Measurements from ENCODE around the gene OCIAD2. TPM values are rescaled to one million over a fixed set of nuclear protein-coding genes. Genes with fewer than 3 reads are reported as not detected.

Gene OCIAD2
- total RNA-seq, 1 experiment from 2014 or later: 64.0 TPM

GRCh38 chr4:48853604-48854394, 52.8 kb downstream of the OCIAD2 start:
- DNase-seq (ENCODE audit: low read depth, low spot score): no peak
- Histone ChIP-seq H3K9ac (ENCODE audit: low read length) (no peak overlapping the region), H3K36me3 (ENCODE audit: control insufficient read depth in 1 of 2, insufficient read depth in 2 of 2, low read length in 2 of 2) (peaks cover 20 to 35% of the 10 kb centered on the region in 2 experiments), H2AFZ (ENCODE audit: low read depth, low read length, poor library complexity, severe bottlenecking) (no peak overlapping the region), H3K27ac (ENCODE audit: low read depth, low read length) (no peak overlapping the region), H4K20me1 (ENCODE audit: insufficient read depth) (peaks cover 4% of the 10 kb centered on the region; the same call in 1 of the 2 replicates), H3K4me1 (ENCODE audit: control insufficient read depth in 1 of 2, insufficient read depth in 2 of 2, low read length in 2 of 2) (no peaks in the 10 kb centered on the region), H3K27me3 (ENCODE audit: insufficient read depth, low read length) (no peaks in the 10 kb centered on the region), H3K9me2 (ENCODE audit: insufficient read depth) (no peaks in the 10 kb centered on the region), H3K4me2 (ENCODE audit: low read length) (no peak overlapping the region), H3K4me3 (replicated peaks in 1 of 2; ENCODE audit: low read depth in 1 of 2, low read length in 2 of 2) (no peak overlapping the region), H3K79me2 (ENCODE audit: insufficient read depth, low read length) (peaks cover 16% of the 10 kb centered on the region), H3K9me3 (ENCODE audit: control insufficient read depth in 1 of 2, insufficient read depth in 1 of 2, low read depth in 1 of 2, low read length in 2 of 2) (no peaks in the 10 kb centered on the region)
- ChIA-PET POLR2A (no interaction called here), RAD21 (ENCODE audit: low non-redundant PET in 1 of 2, low total read pairs in 2 of 2, uncharacterized antibody in 2 of 2, unreplicated experiment in 2 of 2) (no interaction called here), CTCF (no interaction called here)
- no peak for ATAC-seq
- TSS peak; percentile 16 for BruUV-seq (replicated peaks)
- intact Hi-C loops (cut with micrococcal nuclease): loop anchor here (10.0 kb wide), 1 partner anchor 279 kb away; no protein-coding TSS in a partner anchor
- TF ChIP-seq SIN3A (IDR thresholded peaks at IDR 0.05; ENCODE audit: low read depth): no peak
- TF ChIP-seq, protein P1, sequence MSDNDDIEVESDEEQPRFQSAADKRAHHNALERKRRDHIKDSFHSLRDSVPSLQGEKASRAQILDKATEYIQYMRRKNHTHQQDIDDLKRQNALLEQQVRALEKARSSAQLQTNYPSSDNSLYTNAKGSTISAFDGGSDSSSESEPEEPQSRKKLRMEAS (IDR thresholded peaks at IDR 0.05): no peak
- TF ChIP-seq, protein P2, sequence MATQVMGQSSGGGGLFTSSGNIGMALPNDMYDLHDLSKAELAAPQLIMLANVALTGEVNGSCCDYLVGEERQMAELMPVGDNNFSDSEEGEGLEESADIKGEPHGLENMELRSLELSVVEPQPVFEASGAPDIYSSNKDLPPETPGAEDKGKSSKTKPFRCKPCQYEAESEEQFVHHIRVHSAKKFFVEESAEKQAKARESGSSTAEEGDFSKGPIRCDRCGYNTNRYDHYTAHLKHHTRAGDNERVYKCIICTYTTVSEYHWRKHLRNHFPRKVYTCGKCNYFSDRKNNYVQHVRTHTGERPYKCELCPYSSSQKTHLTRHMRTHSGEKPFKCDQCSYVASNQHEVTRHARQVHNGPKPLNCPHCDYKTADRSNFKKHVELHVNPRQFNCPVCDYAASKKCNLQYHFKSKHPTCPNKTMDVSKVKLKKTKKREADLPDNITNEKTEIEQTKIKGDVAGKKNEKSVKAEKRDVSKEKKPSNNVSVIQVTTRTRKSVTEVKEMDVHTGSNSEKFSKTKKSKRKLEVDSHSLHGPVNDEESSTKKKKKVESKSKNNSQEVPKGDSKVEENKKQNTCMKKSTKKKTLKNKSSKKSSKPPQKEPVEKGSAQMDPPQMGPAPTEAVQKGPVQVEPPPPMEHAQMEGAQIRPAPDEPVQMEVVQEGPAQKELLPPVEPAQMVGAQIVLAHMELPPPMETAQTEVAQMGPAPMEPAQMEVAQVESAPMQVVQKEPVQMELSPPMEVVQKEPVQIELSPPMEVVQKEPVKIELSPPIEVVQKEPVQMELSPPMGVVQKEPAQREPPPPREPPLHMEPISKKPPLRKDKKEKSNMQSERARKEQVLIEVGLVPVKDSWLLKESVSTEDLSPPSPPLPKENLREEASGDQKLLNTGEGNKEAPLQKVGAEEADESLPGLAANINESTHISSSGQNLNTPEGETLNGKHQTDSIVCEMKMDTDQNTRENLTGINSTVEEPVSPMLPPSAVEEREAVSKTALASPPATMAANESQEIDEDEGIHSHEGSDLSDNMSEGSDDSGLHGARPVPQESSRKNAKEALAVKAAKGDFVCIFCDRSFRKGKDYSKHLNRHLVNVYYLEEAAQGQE (IDR thresholded peaks at IDR 0.05; ENCODE audit: low read depth): no peak
- TF ChIP-seq CBX3 (IDR thresholded peaks at IDR 0.05; ENCODE audit: low read depth): no peak
- TF ChIP-seq ELF1 (IDR thresholded peaks at IDR 0.05; ENCODE audit: borderline replicate concordance, low read depth): no peak
- no peak for TF ChIP-seq YY1 (IDR thresholded peaks at IDR 0.05; ENCODE audit: extremely low read depth, insufficient replicate concordance, low read depth, low read length)
- TF ChIP-seq CTCF (IDR thresholded peaks at IDR 0.05 in 2 of 3, conservative IDR thresholded peaks at IDR 0.05 in 1 of 3; ENCODE audit: borderline replicate concordance in 1 of 3, insufficient read depth in 1 of 3, low read depth in 2 of 3, low read length in 2 of 3): no peak
